Activated T-helper 1 cell treated with Interleukin-2 at 50 U/mL for 16 hours (primary cell): ENCODE data around the gene AKAP12.

Experiments
- DNase-seq: peaks from one replicate; pipeline ENCODE4 v3.0.0-alpha.2; 2020; ENCODE audit warnings: low read depth

Gene AKAP12

DNA sequence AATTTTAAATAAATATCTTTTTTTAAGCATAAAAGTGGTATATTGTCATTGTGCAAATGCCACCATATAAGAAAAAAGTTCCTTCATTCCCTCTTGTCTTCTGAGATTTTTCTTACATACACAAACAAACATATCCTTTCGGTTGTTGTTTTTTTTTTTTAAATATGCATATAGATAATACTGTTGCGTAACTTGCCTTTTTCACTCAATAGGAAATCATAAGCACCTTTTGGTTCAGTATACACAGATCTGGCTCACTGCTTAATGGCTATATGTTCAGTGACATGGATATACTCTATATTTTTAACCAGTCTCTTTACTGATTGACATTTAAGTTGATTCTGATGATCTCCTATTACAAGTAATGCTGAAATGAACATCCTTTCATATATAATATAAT, 40.1 kb downstream of the AKAP12 start:
- no peak for DNase-seq

DNA sequence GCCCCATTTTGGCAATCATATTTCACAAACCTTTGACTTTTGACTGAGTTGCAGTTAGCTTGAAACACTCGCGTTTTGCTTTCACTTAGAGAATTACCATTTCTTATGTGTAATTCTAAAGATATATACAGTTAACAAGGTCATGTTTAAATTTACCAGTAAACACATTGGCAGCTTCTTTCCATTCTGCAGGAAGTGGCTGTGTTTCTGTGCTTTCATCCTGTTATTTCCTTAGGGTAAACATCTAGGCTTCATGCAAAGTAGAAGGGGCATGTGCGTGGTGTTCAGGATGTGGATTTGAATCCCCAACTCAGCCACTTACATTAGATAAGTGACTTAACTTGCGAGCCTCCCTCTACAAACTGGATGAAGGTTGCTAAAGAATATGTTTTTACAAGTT, 41.1 kb downstream of the AKAP12 start:
- DNase-seq, result no peak

DNA sequence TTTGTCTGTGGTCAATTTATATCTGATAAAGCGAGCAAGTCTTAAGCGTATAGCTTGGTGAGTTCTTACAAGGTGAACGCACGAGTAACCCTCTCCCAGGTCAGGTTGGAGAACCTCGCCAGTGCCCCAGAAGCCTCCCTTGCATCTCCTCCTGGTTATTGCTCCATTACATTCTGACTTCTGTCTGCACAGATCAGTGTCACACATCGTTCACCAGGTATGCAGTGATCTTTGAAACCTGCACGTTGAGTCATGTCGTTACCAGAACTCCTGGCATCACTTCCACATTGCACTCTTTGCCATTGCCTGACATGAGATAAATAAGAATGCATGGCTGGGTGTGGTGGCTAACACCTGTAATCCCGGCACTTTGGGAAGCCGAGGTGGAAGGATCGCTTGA, 44.2 kb downstream of the AKAP12 start:
- DNase-seq, result no peak

DNA sequence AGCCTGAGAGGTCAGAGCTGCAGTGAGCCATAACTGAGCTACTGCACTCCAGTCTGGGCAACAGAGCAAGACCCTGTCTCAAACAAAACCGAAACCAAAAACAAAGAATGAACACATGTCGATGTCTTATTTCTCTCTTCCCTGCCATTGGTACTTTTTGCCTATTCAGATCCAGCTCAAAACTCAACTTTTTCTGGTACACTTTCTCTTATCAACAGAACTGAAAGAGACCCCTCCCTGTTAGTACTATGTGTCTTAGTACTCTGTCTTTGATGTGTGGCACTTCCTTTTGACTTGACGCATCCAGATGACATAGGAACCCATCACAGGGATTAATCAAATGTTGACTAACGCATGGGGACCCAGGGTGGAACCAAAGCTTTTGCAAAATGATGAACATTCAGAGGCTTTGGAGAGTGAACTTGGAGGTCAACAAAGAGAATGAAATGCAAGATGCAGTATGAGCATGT, 44.8 kb downstream of the AKAP12 start:
- DNase-seq, result no peak

DNA sequence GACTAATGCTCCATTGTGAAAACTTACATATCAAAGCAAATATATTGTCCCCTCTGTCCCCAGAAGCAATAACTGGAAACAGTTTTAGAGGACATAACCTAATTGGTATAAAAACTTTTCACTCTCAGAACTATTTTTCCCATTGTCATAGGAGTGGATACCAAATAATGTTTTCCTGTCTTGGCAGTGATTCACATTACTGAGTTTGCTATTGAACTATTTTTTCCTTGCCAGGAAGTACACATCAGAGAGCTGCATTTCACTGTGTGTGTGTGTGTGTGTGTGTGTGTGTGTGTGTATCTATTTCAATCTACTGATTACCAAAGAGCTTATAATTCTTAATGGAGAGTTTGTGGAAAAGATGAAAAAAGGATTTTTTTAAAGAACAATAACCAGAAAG, 45.4 kb downstream of the AKAP12 start:
- no peak for DNase-seq

DNA sequence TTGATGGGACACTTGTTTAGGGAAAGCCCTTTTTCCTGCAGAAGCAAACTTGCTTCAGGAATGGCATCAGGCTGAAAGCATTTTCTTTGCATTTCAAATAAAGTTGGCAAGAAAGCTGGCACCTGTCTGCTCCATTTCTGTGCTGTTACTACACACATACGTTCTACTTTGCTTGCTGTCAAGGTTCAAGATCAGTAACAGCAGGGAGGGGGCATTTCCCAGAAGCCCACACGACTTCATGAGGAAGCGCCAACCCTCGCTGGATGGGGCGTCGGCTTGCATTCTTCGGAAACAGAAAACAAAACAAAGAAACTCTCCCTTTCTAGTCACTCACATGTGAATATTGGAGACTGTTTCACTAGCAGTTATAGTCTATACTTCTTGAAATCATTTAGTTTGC, 46.4 kb downstream of the AKAP12 start:
- no peak for DNase-seq

DNA sequence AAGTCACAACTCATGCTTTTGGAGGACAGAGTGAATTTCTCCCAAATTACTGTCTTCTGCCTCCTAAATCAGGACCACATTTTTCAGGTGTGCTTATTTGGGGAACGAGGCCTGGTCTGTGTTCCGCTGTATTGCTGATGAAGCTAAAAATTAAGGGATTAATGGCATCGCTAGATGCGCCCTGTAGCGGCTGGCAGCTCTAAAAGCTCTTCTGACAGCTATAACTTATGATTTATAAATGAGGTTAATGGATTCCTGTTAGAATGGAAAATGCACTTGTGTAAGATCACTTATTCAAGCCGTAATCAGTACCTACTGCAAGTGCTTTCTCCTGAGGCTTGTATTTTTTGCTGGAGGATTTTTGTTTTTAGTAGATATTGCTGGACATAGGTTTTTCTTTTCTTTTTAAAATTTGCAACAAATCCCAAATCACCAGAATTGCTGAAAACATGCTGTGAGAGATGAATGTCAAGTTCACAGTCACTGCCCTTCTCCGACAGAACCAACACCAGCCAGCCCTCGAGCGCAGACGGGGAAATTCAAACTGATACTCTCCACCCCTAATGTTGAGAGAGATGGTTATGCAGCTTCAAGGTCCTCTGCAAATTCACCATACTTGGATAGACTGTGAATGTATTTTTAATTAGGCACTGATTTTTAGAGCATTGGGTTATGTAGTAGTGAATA, 49.1 kb downstream of the AKAP12 start:
- no peak for DNase-seq

DNA sequence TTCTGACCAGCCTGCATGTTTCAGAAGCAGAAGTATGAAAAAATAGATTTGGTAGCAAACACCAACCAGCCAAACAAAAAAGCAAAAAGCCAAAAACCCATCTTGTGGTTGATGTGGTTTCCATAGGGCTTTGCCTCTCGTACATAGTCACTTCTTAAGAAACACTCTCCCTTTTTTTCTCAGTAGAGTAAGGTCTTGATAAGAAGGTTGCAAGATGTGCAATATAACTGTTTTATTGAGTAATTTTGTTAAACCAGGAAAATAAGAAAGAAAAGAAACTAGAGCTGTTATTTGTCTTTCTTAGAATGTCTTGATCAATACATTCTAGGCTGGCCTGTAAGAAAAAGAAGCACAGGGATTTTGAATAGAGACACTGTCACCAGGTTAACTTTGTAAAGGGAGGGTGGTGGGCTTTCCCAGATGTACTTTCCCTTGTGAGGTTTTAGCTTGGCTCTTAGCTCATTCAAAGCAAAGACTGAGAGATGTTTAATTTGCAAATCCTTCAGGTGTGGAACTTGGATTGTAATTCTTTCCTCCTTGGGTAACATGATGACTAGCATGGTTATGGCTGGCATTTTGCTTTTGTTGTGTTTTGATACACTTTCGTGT, 49.7 kb downstream of the AKAP12 start:
- DNase-seq, result no peak

DNA sequence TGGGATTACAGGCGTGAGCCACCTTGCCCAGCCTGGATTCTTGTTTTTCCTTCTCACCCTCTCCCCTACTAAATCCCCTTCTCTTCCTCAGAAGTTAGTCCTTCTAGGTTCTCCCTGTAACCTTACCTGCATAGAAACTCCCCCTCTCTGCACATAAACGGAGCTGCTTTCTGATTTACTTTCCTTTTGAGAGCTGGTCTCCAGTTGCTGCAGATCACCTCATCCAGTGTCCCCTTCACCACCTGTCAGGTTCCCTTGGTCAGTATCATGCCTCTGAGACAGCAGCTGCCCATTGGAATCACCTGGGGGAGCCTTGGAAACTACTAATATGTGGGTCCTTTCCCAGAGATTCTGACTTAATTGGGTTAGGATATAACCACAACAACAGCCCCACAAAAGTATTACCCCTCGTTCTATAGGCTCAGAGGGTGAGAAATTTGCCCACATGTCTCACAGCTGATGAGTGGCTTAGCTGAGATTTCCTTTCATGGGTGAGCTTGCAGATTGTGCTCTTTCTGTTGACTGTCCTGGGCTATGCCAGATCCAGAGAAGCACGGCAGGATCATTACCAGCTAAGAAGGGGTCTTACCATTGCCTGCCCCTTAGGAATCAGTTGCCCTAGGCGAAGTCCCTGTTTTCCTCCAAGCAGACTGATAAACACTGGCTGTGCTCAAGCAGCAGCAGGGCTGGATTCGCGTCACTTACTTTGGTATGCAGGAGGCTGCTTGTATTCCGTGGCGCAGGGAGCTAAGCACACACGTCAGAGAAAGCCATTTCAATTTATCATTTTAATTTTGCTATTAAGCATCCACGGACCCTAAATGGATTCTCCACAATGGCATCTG, 51.3 kb downstream of the AKAP12 start:
- DNase-seq, result no peak

DNA sequence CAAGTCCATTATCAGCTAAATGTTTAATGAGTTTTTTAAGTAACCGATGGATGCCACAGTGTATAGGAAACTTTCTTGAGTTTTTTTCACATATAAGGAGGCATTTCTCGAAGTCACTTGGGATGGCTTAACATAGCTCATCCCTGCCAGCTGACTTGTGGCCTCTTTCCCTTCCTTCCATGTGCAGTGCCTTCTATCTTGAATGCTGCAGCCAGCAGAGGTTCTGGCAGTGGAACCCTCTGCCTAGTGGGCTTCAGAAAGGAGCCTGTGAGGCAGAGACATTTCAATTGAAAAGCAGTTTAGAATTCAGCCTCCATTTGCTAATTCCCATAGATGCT, 51.9 kb downstream of the AKAP12 start:
- DNase-seq, result no peak

DNA sequence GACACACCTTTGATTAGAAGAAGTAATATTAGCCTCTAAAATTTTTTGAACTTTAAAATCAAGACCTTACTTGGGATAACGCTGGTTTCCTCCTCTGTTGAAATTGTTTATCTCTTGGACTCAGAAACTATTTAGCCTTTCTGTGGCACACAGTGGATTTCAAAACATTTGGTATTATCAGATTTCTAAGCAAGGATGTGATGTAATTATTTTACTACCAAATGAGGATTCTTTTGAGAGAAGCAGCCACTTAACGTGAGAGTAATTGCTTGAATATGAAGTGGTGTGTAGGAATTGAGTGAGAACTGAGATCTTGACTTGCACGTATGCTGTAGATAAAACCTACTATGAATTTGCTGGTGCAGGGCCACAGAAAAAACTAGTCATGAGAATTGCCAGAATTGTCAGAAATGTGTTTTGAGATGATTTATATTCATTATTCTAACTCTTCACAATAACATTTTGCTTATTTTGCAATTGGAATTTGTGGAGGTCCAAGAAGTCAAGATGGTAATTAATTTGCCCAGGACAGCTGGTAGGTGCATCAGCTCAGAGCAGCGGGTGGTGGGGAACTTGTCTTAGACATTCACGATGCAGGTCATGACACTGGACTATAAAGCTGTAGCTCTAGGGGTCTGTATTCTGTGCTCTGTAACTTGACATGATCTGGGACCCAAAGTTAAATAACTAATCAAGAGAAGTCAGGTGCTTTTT, 53.4 kb downstream of the AKAP12 start:
- no peak for DNase-seq

DNA sequence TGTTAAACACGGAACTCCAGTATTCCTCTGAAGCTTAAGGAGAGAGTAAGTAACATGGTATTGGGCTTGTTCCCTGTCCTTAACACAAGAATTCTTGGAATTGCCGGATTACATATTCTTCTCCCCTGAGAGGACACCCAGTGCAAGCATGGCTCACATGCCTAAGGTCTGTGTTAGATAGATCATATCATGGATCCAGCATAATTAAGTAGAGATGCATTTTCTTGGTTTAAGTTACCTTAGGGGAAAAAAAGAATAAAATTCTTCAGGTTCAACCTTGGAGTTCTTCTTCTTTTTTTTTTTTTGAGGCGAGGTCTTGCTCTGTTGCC, 53.9 kb downstream of the AKAP12 start:
- no peak for DNase-seq

DNA sequence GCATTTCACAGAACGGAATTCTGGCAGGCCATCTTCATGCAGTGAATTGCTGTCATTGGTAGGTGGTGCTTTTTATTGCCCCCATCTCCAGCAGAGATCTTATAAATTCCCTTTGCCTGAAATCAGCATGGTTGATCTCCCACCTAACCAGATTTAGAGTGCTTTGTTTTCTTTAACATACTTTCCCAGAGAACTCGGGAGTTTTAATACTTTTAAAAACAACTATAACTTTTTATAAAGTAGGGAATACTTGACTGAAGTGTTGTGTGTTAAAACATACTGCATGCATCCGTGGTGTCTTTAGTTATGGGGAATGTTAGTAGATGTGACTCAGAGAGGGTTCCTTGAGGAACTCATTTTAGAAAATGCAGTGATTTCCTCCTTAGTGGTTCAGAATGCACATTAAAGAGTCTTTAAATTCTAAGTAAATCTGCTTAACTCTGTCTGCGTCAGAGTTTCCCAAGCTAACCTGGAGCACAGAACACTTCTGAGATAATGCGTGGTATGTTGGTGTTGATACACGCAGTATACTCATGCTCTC, 54.9 kb downstream of the AKAP12 start:
- no peak for DNase-seq

DNA sequence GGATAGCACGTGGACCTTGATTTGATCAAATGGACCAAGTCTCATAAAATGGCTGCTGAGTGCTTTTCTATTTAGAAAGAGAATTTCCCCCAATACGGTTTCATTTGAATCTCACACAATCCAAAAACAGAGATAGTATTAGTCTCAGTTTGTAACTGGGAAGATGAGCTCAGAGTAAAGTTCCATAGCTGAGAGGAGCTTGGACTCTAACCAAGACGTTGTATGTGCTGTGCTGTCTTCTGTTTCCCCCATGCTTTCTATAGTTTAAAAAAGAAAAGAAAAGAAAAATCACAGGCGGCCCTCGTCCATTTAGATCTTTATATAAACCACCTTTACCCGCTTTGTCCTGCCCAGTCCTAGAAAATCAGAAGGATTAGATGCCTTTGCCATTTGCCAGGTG, 58.1 kb downstream of the AKAP12 start:
- DNase-seq, result no peak

DNA sequence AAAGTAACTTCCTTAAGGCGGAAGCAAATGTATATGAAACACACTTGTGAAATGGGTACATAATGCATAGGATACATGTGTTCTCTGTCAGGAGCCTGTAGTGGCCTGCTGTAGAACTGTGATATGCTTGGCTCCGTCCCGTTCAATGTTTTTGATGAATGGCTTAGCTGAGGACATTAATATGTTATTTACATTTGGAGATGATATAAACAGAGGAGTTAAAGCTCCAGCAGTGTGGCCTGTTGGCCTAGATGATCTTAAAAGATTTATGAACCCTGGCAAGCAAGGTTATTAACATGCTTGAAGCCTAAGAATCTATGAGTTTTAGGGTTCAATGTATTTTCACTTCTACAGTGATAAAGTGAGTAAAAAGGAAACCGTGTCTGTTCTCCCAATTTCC, 59.2 kb downstream of the AKAP12 start:
- no peak for DNase-seq

DNA sequence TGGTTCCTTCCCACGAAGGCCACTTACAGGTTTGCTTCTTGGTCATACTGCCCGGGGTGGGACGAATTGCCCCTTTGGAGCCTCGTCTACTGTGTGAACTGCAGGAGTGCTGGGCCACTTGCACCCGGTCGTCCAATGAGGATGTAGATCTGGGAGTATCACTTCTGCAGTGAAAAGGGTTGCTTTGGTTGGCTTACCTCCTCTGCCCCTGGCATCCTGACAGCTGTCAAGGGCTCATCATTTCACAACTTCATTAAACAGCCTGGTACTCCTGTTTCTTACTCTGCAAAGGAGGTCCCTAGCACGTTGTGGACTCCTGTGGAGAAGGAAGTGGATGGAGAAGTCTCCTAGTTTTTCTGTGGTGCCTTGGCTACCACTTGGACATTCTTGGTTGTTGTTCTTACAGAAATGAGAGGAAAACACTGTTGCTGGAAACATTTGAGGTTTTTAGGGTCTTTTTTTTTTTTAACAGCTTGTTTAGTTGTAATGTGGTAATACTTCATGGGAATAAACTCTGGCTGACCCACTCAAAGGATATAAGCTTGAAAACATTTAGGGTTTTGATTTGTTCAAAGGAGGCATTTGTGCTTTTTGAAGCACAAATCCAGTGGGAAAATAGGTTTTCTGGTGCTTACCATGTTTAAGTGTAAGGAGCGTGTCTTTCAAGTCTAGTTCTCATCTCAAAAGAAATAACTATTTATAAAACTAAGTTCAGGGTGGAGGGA, 60.7 kb downstream of the AKAP12 start:
- no peak for DNase-seq

DNA sequence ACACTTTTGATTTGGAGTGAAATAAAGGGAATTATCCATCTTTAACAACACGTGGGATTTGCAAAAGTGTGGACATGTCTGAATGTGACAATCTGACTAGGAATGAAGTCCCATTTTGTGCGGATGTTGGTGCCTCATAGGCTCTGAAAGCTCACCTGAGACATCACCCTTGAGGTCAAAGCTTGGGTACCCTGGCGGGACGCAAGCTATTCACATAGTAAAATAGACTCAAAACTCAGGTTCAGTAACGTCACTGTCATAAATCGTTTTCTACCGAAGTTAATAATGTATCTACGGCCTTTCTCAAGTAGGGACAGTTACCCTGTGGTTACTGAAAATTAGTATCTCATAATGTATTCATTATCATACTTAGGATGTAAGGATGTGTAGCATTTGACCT, 61.8 kb downstream of the AKAP12 start:
- DNase-seq, result no peak

DNA sequence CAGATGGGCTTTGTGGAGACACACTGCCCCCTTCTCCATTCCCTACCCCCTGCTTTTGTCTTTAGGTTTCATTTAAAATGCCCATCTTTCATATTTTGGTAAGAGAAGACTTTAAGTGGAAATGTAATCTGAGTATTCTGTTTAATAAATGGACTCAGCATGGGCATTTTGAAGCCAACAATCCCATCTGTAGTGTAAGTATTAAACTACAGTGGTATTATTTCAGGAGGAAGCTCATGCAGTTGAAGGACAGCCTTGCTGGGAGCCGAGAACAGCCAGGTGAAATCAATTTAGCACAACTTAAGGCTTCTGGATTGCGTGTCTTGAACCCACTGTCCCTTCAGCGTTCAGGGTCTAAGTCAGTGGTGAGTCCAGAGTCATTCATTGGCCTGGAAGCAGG, 63.5 kb downstream of the AKAP12 start:
- DNase-seq, result no peak

DNA sequence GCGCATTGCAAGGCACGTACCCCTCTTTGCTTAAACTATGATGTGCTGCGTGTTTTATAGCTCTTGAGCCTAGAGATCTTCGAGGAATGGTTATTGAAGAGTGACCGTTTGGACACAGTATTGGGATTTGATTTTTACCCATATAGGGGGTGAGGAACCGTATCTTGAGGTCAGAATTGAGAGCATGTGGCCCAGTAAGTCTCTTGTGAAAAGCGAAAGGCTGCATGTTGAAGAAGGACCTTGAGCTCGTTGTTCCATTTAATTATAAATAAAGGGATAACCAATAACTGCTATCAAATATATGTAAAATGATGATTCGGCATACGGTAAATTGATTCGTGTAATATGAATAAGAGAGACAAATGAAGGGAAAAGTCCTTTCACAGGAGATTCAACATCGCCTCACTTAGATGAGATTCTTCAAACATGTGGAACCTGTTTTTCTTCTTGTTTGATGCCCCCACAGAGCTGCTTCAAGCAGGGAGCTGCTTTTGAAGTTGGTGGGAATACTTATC, 66.6 kb downstream of the AKAP12 start:
- no peak for DNase-seq

DNA sequence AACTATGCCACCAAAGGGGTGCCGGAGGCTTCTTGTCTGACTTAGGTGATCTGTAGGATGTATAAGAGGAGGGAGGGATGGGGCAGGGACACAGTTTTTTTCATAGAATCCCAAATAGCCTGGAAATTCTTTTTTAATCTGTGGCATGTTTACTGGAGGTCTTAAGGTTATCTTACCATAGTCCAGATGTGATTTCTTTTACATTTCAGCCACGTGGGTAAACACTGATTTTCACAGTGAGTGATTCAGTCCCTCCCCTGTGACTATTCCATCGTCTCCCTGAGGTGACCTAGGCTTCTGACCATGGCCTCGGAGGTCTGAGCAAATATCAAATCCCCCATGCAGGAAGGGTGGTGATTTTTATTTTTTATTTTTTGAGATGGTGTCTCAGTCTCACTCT, 67.7 kb downstream of the AKAP12 start:
- no peak for DNase-seq

DNA sequence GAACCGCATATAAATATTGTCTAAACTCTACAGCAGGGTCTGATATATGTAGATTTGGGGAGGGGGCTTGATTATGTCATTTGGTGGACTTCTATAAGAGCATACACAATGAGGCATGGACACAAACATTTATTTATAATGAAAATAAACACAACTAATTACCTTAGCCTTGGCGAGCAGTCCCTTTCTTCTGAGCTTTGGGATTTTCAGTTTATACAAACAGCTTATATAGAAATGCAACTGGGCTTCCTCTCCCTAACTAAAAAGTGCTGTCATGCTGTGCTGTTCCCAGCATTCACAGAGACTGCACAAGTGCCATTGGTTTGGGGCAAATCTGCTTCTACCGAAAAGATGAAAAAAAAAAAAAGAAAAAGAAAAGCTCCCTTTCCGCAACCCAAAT, 69.9 kb downstream of the AKAP12 start:
- DNase-seq, result no peak

DNA sequence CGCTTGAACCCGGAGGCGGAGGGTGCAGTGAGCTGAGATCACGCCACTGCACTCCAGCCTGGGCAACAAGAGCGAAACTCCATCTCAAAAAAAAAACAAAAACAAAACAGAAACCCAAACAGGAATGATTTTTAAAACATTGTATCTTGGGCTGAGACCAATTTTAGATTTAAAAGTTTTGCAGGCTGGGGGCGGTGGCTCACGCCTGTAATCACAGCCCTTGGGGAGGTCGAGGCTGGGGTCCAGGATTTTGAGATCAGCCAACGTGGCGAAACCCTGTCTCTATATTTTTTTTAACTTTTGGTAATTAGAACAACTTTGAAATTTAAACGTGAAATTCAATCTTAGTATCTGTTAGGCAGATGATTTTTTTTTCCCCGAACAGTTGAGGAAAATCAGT, 70.5 kb downstream of the AKAP12 start:
- DNase-seq, result no peak
